HG03469 (cell line): ENCODE results near the gene XKR7.

ENCODE experiments used
- ATAC-seq: cut with Tn5 transposase; IDR thresholded peaks from one replicate; pipeline ENCODE4 v1.9.1; 2021; ENCODE audit warnings: mild to moderate bottlenecking, moderate library complexity, moderate number of reproducible peaks; ENCODE audit not compliant: unreplicated experiment

XKR7 gene

GRCh38 chr20:32036716-32037485 is 69.0 kb downstream of the XKR7 start:
- ATAC-seq: no peak

- no peak for ATAC-seq
Measured at GRCh38 chr20:32037929-32038328, 70.0 kb downstream of the XKR7 start.

GRCh38 chr20:32040142-32040953 is 72.4 kb downstream of the XKR7 start:
- peak; percentile 40 for ATAC-seq

GRCh38 chr20:32045999-32046398 is 78.0 kb downstream of the XKR7 start:
- no peak for ATAC-seq

- no peak for ATAC-seq
Measured at GRCh38 chr20:32050324-32050841, 82.4 kb downstream of the XKR7 start.

- no peak for ATAC-seq
Measured at GRCh38 chr20:32050851-32051556, 83.1 kb downstream of the XKR7 start.

- ATAC-seq: no peak
Measured at GRCh38 chr20:32051720-32052089, 83.8 kb downstream of the XKR7 start.

- no peak for ATAC-seq
Measured at GRCh38 chr20:32052090-32052777, 84.3 kb downstream of the XKR7 start, which contains the start of gene HCK. HCK (plus strand) TSS chr20:32052242.

- ATAC-seq: no peak
Measured at GRCh38 chr20:32052778-32053362, 84.9 kb downstream of the XKR7 start.
